ENCODE data around the gene PFDN2.

Gene PFDN2

DNA sequence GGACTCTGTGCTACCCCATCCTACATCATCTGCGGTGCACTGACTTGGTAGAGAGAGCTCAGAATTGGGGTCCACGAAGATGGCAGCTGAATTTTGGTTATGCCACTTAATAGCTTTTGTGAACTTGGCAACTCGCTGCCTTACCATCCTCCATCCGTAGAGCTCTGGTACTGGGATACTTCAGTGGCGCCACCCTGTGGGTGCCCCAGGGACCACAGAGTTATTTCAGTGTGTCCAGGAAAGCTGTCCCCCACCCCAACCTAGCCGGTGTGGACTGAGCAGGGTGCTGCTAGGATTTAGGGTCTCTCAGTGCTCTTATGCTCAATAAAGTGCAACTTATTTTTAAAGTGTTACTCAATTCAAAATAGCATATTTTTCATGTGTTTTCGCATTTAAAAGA is 63.0 kb downstream of the PFDN2 start:
- TF ChIP-seq ZBTB8A (tag by site-specific recombination; IDR thresholded peaks at IDR 0.05) (no peak), ZNF792 (tag by site-specific recombination; IDR thresholded peaks at IDR 0.05) (no peak), ZXDB (tag by site-specific recombination; IDR thresholded peaks at IDR 0.05) (no peak)
- no peak overlapping the region for H3K4me3 ChIP-seq (ENCODE audit: low read depth, low read length)
- no peaks in the 10 kb centered on the region for H3K4me1 ChIP-seq (ENCODE audit: control insufficient read depth, insufficient read depth, low read length)
- CTCF ChIA-PET = interaction anchor here (0.6 to 1.9 kb wide), 6 partner anchors 9 to 678 kb away, joined by 3 to 7 read pairs (median 3); partner anchors contain the start of gene USF1
- no peaks in the 10 kb centered on the region for H3K9me3 ChIP-seq (ENCODE audit: control insufficient read depth, insufficient read depth, low read depth, low read length)
- H3K36me3 ChIP-seq (ENCODE audit: control insufficient read depth in 2 of 2, insufficient read depth in 1 of 2, low read length in 2 of 2) = no peaks in the 10 kb centered on the region
- no peak overlapping the region for H3K27ac ChIP-seq (ENCODE audit: extremely low read depth, low read depth, low read length)
- POLR2A ChIA-PET = interaction anchor here (1.7 kb wide), 1 partner anchor 9 kb away, joined by 8 read pairs; the partner anchor contains the start of gene USF1

DNA sequence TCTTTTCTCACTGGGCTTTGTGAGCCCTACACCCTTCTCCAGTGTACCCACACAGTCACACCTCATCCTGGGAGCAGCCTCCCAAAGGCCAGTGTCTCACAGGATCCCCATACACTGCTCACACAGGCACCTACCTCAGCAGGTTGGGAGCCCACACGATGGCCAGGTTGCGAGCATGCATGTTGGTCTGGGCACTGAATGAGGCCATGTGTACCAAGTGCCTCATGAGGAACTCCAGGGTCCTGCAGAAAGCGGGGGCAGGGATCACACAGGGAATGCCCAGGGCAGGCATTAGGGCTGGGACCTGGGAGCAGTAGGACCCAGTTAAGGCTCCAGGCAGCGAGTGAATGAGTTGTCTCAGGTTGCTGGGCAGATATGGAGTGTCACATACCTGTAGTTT is 63.6 kb downstream of the PFDN2 start:
- no peak overlapping the region for H3K27ac ChIP-seq (ENCODE audit: extremely low read depth, low read depth, low read length)
- no peaks in the 10 kb centered on the region for H3K4me1 ChIP-seq (ENCODE audit: control insufficient read depth, insufficient read depth, low read length)
- TF ChIP-seq ZNF561 (tag by site-specific recombination; IDR thresholded peaks at IDR 0.05; ENCODE audit: borderline replicate concordance) = no peak
- TF ChIP-seq, protein P1, sequence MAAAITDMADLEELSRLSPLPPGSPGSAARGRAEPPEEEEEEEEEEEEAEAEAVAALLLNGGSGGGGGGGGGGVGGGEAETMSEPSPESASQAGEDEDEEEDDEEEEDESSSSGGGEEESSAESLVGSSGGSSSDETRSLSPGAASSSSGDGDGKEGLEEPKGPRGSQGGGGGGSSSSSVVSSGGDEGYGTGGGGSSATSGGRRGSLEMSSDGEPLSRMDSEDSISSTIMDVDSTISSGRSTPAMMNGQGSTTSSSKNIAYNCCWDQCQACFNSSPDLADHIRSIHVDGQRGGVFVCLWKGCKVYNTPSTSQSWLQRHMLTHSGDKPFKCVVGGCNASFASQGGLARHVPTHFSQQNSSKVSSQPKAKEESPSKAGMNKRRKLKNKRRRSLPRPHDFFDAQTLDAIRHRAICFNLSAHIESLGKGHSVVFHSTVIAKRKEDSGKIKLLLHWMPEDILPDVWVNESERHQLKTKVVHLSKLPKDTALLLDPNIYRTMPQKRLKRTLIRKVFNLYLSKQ (tag by site-specific recombination; IDR thresholded peaks at IDR 0.05; ENCODE audit: borderline replicate concordance) = no peak
- TF ChIP-seq ZNF2 (tag by site-specific recombination; IDR thresholded peaks at IDR 0.05) = no peak
- TF ChIP-seq ZNF48 (tag by site-specific recombination; IDR thresholded peaks at IDR 0.05) = no peak
- no peak for TF ChIP-seq ZNF473 (tag by site-specific recombination; IDR thresholded peaks at IDR 0.05)
- no peak for TF ChIP-seq ZNF404 (tag by site-specific recombination; IDR thresholded peaks at IDR 0.05)
- no peak for TF ChIP-seq ZNF544 (tag by site-specific recombination; IDR thresholded peaks at IDR 0.05)
- TF ChIP-seq ZNF140 (tag by site-specific recombination; IDR thresholded peaks at IDR 0.05) = no peak
- no peak for TF ChIP-seq ZNF148 (tag by site-specific recombination; IDR thresholded peaks at IDR 0.05; ENCODE audit: borderline replicate concordance)
- TF ChIP-seq GLI2 (tag by site-specific recombination; IDR thresholded peaks at IDR 0.05; ENCODE audit: borderline replicate concordance, low read depth) = no peak
- TF ChIP-seq PRDM2 (tag by site-specific recombination; IDR thresholded peaks at IDR 0.05; ENCODE audit: borderline replicate concordance) = no peak
- TF ChIP-seq ZNF548 (tag by site-specific recombination; IDR thresholded peaks at IDR 0.05) = no peak
- no peak for TF ChIP-seq TRIM28 (IDR thresholded peaks at IDR 0.05; ENCODE audit: borderline replicate concordance, low read length)
- no peak for TF ChIP-seq ZNF521 (tag by site-specific recombination; IDR thresholded peaks at IDR 0.05)
- no peaks in the 10 kb centered on the region for H3K36me3 ChIP-seq (ENCODE audit: control insufficient read depth in 2 of 2, insufficient read depth in 1 of 2, low read length in 2 of 2)
- H3K4me3 ChIP-seq (ENCODE audit: low read depth, low read length) = no peak overlapping the region
- no peaks in the 10 kb centered on the region for H3K9me3 ChIP-seq (ENCODE audit: control insufficient read depth, insufficient read depth, low read depth, low read length)
- POLR2A ChIA-PET = interaction anchor here (0.6 to 1.7 kb wide), 2 partner anchors 9 to 36 kb away, joined by 3 to 8 read pairs; partner anchors contain the start of gene USF1
- CTCF ChIA-PET = interaction anchor here (0.5 to 1.1 kb wide), 6 partner anchors 17 to 228 kb away, joined by 3 to 6 read pairs (median 4); no protein-coding TSS in a partner anchor

Data from HEK293 (cell line).